ENCODE data around the gene CBFB.

CBFB gene

DNA sequence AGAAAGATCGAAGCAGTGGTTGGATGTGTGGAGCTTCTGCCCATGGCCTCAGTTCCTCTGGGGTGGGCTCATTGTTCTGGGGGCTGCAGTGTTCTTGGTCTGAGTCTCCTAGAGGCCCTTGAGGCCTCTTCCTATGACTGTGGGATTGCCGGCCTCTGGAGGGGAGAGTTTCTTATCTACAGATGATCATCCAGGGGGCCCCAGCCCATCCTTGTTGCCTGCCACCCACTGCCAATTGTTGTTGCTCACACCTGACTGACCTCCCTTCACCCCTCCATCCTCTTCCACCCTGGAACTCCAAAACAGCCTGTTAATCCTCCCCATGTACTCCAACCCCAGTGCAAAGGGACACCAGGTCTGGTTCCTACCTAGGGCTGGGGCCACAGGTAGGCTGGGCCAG, 116.0 kb downstream of the CBFB start:
- DNase-seq = no peak

DNA sequence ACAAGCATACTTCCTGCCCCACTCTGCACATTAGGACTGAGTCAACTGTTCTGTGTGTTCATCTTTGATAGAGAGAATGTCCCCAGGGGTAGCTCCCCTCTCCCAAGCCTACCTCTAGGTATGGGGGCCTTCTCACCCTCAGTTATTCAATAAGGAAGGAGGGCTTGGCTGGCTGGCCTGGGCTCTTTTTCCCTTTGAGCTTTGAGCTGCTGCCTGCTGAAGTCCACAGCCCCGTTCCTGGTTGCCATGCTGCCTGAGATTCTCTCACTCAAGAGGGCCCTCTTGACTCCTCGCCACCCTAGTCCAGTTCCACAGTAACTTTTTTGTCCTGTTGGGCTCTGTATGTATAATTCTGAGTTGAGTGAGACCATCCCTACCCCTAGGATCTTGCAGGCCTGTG, 116.8 kb downstream of the CBFB start:
- DNase-seq = no peak

DNA sequence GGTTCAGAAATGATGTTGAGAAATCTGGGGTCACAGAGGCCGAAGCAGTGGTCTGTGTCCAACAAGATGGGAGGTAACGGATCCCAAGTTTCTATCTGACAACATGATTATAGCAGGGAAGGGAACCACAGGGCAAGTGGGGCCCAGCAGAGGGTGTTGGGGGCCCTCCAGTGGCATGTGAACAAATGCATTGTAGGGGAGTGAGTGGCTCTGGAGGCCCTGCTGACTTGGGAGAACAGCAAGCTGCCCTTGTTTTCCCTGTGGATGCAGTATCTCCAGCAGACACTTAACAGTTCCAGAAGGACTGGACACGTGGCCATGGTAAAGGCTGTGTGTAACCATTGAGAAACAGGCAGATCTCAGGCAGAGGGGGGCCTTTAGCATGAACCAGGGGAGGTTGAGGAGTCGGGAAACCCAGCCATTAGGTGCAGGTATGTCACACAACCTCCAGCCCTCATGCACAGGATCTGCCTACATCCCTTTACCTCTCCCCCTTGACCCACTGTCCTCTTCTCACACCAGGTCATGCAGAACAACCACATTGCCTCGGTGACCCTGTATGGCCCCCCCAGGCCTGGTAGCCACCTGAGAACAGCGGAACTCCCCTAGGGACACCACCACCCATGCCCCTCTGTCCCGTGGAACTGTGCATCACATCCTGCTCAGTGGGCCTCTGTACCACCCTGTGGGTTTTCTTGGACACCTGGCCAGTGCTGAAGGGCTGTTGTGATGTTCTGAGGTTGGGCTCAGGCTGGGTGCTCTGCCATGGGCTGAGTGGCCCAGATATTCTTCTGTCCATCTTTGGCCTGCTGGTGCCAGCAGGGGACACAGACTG, 117.8 kb downstream of the CBFB start:
- DNase-seq = no peak

DNA sequence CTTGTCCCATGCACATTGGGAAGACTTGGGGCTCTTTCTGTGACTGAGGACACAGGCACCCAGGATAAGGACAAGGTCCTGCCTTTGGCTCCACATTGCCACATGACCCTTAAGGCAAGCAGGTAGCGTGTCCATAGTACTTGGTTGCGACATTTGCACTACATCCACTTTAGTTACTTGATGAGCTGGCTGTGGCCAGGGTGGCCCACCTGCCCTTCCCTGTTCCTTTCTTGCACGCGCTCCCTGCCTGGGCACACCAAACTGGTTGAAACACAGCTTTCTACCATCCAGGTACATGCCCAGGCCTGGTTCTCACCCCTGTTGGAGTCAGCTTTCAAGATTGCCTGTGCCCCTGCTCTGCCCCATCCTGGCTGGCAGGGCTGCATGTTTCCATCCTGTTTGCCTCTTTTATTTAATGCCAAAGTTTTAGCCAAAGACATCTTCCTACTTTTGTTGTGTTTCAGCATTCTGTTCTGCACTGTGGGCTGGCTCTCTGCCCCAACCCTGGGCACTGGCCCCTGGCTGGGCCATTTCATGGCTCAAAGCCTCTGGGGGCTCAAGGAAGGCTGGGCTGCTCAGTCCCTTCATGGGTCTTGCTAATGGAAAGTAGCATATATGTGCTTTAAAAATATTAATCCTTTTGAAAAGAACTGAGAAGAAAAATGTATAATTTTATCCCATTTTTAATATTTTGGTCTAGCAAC, 118.6 kb downstream of the CBFB start:
- DNase-seq = no peak

DNA sequence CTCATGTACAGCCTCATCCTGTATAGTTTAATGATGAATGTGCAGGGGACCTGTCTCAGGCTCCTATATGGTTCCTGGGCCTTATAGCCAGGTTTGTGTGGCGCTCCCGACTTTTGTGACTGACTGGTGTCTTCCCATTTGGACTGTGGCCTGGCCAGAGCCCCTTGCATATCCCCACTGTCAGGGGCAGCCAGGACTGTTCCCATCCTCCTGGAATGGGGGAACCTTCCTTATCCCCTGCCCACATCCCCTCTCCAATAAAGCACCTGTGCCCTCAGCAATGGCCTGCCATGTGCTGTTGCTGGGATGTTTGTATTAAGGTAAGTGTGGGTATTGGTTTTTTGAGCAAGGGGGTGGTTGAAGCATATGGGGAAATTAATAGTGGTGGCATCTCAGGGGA, 119.3 kb downstream of the CBFB start:
- no peak for DNase-seq

DNA sequence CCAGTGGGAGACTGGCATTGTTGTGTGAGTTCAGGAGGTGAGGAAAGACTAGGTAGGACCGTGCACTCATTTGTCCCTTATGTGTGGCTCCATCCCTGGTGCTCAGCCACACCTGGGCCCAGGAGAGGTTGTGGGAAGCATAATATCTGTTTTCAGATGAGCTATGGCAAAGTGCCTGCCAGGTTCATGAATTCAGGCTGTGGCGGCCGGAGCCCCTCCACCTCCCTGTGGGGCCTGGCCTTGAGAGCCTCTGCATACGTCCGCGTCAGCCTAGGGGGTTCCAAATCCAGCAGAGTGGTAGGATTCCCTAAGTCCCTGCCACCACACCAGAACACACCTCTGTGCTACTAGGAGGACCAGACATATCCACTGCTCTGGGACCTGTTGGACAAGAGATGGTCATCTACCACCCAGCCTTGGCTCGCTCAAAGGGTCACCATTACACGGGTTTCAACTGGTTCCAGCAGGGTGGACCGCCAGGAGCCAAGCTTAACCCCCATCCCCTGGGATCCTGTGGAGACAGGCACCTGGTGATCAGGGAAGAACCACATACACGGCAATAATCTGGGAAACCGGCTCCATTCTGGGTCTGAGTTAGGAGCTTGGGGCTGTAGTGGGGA, 119.8 kb downstream of the CBFB start:
- no peak for DNase-seq

DNA sequence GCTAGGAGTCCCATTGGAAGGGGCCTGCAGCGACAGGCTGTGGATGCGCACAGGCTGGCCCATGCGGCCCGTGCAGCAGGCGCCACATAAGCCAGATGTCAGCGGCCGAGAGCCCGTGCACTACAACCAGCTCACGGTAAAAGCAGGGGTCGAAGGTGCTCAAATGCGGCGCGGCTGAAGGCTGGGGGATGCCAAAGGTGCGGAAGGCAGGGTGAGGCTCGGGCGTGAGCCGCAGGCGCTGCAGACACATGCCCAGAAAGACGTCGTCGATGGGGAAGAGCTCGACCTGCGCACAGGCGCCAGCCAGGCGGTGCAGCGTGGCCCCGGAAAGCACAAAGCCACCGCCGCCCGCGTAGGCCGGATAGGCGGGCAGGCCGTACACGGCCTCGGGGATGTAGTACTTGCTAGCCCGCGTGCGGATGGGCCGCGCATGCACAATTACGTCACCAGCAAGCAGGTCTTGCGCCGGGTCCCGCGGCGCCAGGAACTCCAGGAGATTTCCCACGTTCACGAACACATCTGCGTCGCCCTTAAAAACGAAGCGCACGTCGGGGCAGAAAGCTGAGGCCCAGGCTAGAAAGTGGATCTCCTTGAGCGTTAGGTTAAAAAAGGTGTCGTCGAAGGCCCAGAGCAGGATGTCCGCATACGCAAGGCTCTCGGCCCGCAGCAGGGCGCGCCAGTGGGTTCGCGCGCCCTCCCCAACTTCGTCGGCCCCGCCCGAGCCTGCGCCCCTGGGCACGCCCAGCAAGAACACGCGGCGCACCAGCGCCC, 120.5 kb downstream of the CBFB start:
- DNase-seq = no peak

DNA sequence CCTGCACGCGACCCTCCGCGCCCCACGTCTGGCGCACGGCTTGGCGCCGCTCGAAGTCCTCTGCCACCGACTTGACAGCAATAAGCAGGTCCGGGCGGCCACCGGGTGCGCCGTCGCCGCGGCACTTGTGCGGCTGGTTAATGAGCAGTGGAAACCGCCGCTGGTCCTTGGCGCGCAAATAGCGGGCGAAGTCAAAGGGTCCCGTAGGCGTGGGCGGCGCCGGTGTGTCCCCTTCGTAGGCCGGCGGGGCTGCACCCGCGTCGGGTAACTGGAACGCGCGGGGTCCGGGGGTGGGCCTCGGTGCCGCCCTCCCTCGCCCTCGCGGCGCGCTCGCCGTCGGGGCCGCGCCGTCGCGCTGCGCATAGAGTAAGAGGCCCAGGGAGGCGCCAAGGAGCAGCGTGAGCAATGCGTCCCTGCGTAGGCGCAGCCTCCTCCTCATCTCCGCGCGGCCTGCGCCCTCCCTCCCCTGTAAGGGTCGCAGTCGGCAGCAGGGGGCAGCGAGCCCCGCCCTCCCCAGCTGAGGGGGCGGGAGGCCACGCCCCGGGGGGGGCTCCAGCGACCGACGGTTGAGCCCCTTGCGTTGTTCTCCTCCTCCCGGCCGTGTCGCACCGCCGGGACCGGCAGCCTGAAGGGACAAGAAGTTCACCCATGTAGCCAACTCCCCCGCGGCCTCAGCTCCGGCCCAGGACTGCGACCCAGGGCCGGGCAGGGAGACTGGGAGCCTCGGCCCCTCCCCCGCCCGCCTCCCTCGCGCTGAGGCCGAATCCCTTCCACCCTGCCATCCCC, 121.3 kb downstream of the CBFB start:
- DNase-seq = no peak
